ENCODE measurements around the gene MYD88. TPM values are rescaled to one million over a fixed set of nuclear protein-coding genes. Genes with fewer than 3 reads are reported as not detected.

The MYD88 gene
- total and polyA plus RNA-seq, 7 donors = 2.9 to 7.0 (median 4.4) TPM

DNA sequence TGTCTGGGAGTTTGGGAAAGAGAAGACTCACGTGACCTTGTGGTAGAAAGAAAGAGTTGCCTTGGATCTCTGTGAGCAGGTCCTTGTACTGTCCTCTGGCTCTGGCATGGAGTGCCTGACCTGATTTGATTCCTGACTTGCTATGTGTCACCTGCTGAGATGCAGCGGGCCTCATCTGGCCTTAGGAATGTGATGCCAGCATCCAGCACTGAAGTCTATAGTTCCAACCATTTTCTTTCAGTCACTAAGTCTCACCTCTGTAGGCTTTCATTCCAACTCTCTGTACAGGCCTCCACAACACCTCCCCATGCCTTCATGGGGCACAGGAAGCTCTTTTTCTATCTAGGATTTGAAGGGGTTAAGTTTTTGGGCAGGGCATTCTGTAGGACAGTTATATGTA, 14.8 kb downstream of the MYD88 start:
- Histone ChIP-seq H3K4me3 (no peak overlapping the region), H3K36me3 (ENCODE audit: insufficient read depth in 1 of 2, low read depth in 1 of 2) (no peaks in the 10 kb centered on the region), H3K27ac (no peak overlapping the region), H3K4me1 (no peaks in the 10 kb centered on the region), H3K9me3 (no peaks in the 10 kb centered on the region), H3K27me3 (ENCODE audit: insufficient read depth in 3 of 3, low read length in 2 of 3) (no peaks in the 10 kb centered on the region)
- no peak for DNase-seq
- 86 to 92% (median 88%) methylated on average over 2 of the region's 2 CpGs for WGBS, 3 donors
- no peak for ATAC-seq
- TF ChIP-seq, protein P1, sequence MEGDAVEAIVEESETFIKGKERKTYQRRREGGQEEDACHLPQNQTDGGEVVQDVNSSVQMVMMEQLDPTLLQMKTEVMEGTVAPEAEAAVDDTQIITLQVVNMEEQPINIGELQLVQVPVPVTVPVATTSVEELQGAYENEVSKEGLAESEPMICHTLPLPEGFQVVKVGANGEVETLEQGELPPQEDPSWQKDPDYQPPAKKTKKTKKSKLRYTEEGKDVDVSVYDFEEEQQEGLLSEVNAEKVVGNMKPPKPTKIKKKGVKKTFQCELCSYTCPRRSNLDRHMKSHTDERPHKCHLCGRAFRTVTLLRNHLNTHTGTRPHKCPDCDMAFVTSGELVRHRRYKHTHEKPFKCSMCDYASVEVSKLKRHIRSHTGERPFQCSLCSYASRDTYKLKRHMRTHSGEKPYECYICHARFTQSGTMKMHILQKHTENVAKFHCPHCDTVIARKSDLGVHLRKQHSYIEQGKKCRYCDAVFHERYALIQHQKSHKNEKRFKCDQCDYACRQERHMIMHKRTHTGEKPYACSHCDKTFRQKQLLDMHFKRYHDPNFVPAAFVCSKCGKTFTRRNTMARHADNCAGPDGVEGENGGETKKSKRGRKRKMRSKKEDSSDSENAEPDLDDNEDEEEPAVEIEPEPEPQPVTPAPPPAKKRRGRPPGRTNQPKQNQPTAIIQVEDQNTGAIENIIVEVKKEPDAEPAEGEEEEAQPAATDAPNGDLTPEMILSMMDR (IDR thresholded peaks at IDR 0.05) = no peak
- intact Hi-C loops (cut with DNase I) = no loop called here

DNA sequence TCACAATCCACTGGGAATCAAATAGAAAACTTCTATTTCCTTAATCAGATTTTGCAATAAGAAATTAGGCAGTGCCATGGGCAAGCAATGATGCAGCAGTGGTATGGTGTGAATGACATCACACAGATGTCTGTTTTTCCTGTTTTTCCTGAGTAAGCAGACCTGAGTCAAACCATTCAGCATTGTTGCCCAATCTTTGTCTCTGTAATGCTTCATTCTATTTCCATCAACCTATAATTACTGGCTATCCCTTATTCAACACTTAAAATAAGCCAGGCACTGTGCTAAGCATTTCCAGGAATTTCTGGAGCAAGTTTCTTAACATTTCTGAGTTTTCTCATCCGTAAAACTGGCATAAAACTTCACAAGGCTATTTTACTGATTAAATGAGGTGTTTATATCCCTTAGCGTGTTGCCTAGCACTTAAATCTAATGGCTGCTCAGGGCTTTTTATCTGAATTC, 15.6 kb downstream of the MYD88 start:
- intact Hi-C loops (cut with DNase I) = no loop called here
- Histone ChIP-seq H3K9me3 (no peaks in the 10 kb centered on the region), H3K36me3 (ENCODE audit: insufficient read depth in 1 of 2, low read depth in 1 of 2) (no peaks in the 10 kb centered on the region), H3K27ac (no peak overlapping the region), H3K27me3 (ENCODE audit: insufficient read depth in 3 of 3, low read length in 2 of 3) (no peaks in the 10 kb centered on the region), H3K4me3 (no peak overlapping the region), H3K4me1 (no peaks in the 10 kb centered on the region)
- TF ChIP-seq, protein P1 (IDR thresholded peaks at IDR 0.05) = no peak
- ATAC-seq (no peak), DNase-seq (no peak)
- WGBS, 3 donors = 81 to 95% (median 85%) methylated on average over 2 of the region's 2 CpGs

DNA sequence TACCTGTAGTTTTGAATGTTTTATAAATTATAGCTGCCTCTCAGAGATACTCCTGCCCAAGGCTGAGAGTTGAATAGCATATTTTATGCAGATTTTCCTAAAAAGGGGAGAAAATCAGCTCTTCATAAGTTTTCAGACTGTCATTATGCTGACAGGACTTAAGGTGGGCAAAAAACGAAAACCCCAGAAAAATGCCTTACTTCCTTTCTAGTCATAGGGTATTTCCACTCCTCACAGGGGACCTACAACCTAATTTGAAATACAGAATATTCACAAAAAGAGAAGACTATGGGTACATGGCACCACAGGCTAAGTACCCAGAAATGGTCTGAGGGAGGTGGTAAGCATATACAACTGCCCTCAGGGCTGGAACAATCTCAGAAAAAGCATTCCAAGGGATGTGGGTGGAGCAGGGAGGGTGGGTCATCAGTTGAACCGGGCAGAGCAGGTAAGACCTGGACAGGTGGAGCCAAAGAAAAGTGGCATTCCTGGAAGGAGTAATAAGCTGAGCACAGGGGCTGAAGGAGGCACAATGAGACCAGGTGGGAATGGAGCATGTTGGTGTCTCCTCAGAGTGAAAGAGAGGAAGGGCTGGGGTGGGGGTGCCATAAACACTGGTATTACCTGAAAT, 16.3 kb downstream of the MYD88 start:
- no peaks in the 10 kb centered on the region for H3K36me3 ChIP-seq (ENCODE audit: insufficient read depth in 1 of 2, low read depth in 1 of 2)
- ATAC-seq (no peak), DNase-seq (no peak)
- TF ChIP-seq, protein P1 (IDR thresholded peaks at IDR 0.05) = no peak
- no peak overlapping the region for H3K4me3 ChIP-seq
- no peaks in the 10 kb centered on the region for H3K27me3 ChIP-seq (ENCODE audit: insufficient read depth in 3 of 3, low read length in 2 of 3)
- no peaks in the 10 kb centered on the region for H3K4me1 ChIP-seq
- no peaks in the 10 kb centered on the region for H3K9me3 ChIP-seq
- intact Hi-C loops (cut with DNase I) = no loop called here
- 67 to 73% (median 71%) methylated on average over 2 of the region's 2 CpGs for WGBS, 3 donors
- no peak overlapping the region for H3K27ac ChIP-seq

DNA sequence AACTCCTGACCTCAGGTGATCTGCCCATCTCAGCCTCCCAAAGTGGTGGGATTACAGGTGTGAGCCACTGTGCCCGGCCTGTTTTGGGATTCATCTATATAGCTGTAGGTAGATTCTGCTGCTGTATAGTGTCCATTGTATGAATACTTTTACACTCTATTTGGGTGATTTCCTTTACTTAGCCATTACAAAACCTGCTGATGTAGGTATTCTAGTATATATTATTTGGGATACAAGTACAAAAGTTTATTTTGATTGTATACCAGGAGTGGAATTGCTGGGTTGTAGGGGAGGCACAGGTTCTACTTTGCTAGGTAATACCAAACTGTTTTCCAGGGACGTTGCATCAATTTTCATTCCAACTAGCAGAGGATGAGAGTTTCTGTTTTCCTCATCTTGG, 17.4 kb downstream of the MYD88 start:
- DNase-seq (no peak), ATAC-seq (no peak)
- 87 to 94% (median 88%) methylated on average over 2 of the region's 2 CpGs for WGBS, 3 donors
- no peak overlapping the region for H3K4me3 ChIP-seq
- no peak overlapping the region for H3K27ac ChIP-seq
- no peaks in the 10 kb centered on the region for H3K36me3 ChIP-seq (ENCODE audit: insufficient read depth in 1 of 2, low read depth in 1 of 2)
- no peaks in the 10 kb centered on the region for H3K27me3 ChIP-seq (ENCODE audit: insufficient read depth in 3 of 3, low read length in 2 of 3)
- H3K9me3 ChIP-seq = no peaks in the 10 kb centered on the region
- TF ChIP-seq, protein P1 (IDR thresholded peaks at IDR 0.05) = no peak
- no peaks in the 10 kb centered on the region for H3K4me1 ChIP-seq
- intact Hi-C loops (cut with DNase I) = no loop called here

- no peaks in the 10 kb centered on the region for H3K9me3 ChIP-seq
- H3K4me1 ChIP-seq = no peaks in the 10 kb centered on the region
- H3K27ac ChIP-seq = no peak overlapping the region
- DNase-seq (no peak), ATAC-seq (no peak)
- no peaks in the 10 kb centered on the region for H3K36me3 ChIP-seq (ENCODE audit: insufficient read depth in 1 of 2, low read depth in 1 of 2)
- WGBS, 3 donors = 95 to 98% (median 97%) methylated on average over 2 of the region's 2 CpGs
- no peaks in the 10 kb centered on the region for H3K27me3 ChIP-seq (ENCODE audit: insufficient read depth in 3 of 3, low read length in 2 of 3)
- TF ChIP-seq, protein P1 (IDR thresholded peaks at IDR 0.05) = no peak
- H3K4me3 ChIP-seq = no peak overlapping the region
- intact Hi-C loops (cut with DNase I) = no loop called here
These were observed 18.7 kb downstream of the MYD88 start for GRCh38 chr3:38157117-38157516.

All from psoas muscle (tissue), 8 donors.